Kasumi-1 (cell line): ENCODE data around the gene IQGAP3.
"Not testable (repeated sequence)": the region's sequence is repeated elsewhere in the genome, so short reads cannot be mapped to it uniquely, and the experiment has no call there.

ENCODE experiments used
- DNase-seq, 2 experiments: peaks; one replicate each; lab custom pipeline; 2025; lab: John Stamatoyannopoulos, UW

IQGAP3 gene

GRCh38 chr1:156594190-156594589 lies 21.8 kb upstream of the IQGAP3 start:
- no peak for DNase-seq

- DNase-seq, result no peak
These were observed 21.3 kb upstream of the IQGAP3 start for GRCh38 chr1:156593661-156593989.

DNA sequence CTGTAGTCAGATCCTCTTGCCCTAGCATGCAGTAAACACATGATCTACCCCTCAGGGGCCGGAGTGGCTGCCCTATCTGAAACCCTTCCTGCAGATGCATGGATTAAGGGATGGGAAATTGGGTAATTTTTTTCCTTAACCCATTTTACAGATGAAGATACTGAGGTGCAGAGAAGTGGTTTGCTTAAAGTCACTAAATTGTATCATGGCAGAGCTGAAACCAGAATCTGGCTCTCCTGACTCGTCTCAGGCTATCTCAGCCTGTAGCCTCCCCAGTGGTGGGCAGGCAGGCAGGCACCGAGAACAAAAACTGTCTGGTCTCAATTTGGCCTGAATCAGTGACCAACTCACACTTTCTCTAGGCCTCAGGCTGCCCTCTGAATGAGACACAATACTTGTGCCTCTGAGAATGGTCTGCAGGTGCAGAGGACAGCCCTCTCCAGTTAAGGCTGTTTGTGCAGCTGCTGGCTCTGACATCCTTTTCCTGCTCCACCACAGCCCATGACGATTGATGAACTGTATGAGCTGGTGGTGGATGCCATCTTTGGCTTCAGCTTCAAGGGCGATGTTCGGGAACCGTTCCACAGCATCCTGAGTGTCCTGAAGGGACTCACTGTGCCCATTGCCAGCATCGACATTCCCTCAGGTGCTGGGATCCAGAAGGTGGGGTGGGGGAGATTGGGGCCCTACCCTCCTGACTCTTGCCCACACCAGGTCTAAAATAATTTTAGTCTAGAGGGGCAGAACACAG lies 20.7 kb upstream of the IQGAP3 start:
- DNase-seq, result no peak

GRCh38 chr1:156592158-156592909 lies 20.0 kb upstream of the IQGAP3 start:
- no peak for DNase-seq

GRCh38 chr1:156591432-156592157 lies 19.2 kb upstream of the IQGAP3 start, which contains the start of gene NAXE:
TSS of gene NAXE (plus strand) at chr1:156591776. CDS start at chr1:156591805, 29 bp downstream.
- peak; percentile 52 to 66 for DNase-seq

- peak in 1 of 2 experiments; percentile 30 for DNase-seq
These were observed 18.7 kb upstream of the IQGAP3 start for GRCh38 chr1:156591181-156591431.

GRCh38 chr1:156590326-156591180 lies 18.2 kb upstream of the IQGAP3 start:
- DNase-seq, result no peak

DNA sequence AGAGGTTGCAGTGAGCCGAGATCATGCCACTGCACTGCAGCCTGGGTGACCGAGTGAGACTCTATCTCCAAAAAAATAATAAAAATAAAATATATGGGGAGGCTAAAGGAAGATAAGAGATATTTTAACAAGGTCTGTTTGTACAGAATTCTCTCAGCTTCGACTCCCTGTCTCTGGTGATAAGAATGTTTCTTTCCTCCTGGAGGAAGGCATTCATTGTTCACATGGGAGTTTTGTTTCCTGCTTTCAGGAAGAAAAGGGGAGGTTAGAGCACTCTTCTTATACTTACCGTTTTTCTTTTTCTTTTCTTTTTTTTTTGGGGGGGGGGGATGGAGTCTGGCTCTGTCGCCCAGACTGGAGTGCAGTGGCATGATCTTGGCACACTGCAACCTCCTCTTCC lies 17.2 kb upstream of the IQGAP3 start:
- no peak for DNase-seq

GRCh38 chr1:156587927-156588326 lies 15.6 kb upstream of the IQGAP3 start:
- not testable (repeated sequence) for DNase-seq

- no peak for DNase-seq
These were observed 14.6 kb upstream of the IQGAP3 start for GRCh38 chr1:156586892-156587477.

GRCh38 chr1:156586323-156586722 lies 14.0 kb upstream of the IQGAP3 start:
- DNase-seq, result no peak

DNA sequence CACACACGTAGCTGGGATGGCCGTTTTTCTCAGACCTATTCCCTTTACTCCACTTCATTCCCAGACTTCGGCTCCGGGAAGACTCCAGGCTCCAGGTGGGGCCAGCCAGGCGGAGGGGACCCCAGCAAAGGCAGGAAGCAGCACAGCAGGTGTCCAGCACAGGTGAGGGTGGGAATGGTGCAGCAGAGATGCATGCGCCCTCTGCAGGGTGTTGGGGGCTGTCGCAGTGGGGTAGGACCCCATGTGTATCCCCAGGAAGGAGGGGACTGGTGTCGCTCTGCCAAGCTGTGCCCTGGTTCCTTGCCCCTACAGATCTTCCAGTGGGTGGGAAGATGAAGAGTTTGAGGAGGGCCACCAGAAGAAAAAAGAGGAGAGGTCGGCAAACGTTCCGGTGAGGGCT lies 12.4 kb upstream of the IQGAP3 start:
- peak in 1 of 2 experiments; percentile 10 for DNase-seq

DNA sequence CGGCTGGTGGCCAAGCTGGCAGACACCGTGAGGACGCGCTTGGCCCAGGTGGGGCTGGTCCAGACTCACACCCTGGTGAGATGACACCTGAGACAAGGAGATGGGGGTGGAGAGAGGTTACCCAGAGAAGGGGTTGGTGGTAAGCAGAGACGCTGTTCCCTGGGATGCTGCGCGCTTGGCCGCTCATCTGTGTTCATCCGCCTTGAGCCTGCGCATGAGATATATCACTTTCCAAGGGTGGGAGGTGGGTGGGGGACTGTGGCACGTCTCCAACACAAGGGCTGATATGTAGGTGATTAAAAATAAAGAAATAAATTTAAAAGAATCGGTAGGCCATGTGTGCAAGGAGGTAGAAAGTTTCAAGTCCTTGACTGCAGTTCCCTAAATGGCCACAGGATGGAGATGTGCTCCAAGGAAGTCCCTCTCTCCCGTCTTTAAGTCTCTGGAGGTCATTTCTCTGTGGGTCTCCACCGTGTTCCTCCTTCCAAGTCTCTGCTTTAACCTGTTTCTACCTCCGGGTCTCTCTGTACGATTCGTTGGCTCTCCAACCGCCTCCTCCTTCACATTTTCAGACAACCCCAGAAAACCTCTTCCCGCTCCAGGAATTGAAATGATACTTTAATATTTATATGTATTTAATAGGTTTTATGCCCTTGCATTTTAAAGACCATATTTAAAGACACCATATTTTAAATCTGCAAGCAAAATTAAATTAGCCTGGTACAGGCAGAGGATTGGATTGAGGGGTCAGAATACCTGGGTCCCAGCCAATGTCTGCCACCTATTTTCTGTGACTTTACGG lies 11.7 kb upstream of the IQGAP3 start:
- peak; percentile 86 to 94 for DNase-seq

DNA sequence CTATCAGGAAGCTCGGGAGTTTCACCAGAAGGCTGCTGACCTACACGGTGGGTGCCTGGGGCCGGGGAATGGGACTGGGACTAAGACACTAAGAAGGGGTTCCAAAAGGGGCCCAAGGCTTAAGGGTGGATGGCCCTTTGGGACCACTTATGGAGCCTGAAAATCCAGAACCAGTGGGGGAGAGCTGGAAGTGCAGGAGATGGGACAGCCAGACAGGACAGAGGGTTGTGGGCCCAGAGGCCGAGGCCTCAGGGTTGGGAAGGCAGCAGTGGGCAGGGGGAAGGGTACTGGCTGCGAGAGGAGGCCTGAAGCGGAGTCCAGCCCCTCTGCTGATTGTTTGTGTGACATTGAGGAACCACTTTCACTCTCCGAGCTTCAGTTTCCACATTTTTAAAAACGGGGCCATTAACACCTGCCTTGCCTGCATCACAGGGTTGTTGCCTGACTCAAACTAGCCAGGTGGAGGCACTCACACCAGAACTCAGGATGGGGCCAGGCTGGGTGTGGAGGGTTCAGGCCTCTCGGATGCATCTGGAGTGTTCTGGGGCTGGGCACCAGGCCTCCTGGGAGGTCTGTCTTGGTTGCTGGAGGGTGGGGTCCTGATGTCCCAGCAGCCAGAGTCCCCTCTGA lies 10.1 kb upstream of the IQGAP3 start:
- no peak for DNase-seq

- DNase-seq, result no peak
These were observed 9.5 kb upstream of the IQGAP3 start for GRCh38 chr1:156581661-156582387.

- no peak for DNase-seq
These were observed 7.1 kb upstream of the IQGAP3 start, which contains the start of gene TTC24 for GRCh38 chr1:156579472-156579871. TSS of gene TTC24 (plus strand) at chr1:156579723. CDS start at chr1:156581365, 1,642 bp downstream.

DNA sequence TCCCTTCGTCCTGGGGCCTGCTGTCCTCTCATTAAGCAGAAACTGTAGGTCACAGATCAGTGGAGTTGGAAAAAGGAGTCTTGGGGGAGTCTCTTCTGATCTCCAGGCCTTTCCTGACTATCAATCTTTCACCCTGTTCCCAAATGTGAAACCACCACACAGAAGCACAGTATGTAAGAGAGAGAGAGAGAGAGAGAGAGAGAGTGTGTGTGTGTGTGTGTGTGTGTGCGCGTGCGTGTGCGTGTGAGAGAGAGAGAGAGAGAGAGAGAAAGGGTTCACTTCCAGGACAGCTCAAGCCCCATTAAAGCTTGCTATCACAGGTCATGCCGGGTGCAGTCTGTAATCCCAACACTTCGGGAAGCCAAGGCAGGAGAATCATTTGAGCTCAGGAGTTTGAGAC lies 5.7 kb upstream of the IQGAP3 start:
- DNase-seq, result no peak

DNA sequence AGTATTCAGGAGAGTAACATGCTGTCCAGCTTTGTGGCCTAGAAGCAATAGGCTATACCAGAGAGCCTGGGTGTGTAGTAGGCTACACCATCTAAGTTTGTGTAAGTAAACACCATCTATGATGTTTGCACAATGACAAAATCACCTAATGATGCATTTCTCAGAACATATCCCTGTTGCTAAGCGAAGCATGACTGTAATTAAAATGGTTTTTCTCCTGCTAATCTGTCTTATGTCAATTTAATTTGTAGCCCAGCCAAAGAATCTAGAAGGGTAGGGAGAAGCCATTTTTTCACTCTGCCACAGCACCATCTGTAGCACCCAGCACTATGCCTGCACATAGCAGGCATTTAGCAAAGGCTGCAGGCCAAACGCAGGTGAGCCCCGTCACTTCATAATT lies 5.2 kb upstream of the IQGAP3 start:
- DNase-seq, result no peak

DNA sequence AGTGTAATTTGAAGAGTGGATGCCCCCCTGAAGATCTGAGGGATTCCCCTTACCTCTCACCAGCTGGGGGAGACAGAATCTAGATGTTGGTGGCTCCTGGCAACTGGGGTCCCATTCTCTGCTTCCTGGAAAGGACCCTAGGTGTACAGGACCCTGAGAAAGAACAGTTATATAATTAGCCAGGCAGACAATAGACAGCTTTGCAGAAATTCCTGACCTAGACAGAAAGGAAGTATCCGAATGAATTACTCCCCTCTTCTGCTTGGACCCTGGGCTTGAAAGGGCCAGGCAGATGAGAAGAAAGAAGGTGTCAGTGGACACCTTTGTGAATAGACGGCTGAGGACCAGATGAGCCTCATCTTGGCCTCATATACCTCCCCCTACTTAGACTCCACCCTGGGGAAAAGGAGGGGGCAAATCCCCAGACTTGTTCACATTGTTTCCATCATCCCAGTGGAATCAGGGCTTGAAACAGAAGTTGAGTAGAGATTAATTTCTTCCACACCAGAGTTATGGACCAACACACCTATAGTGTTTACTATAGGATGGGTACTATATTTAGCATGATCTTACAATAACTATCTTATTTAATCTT lies 1.8 kb upstream of the IQGAP3 start:
- DNase-seq, result no peak
